ENCODE data around the gene TSPAN12.
A peak's percentile ranks its signal among the peaks of the same experiment; 100 is the strongest.
"Not testable (repeated sequence)": the region's sequence is repeated elsewhere in the genome, so short reads cannot be mapped to it uniquely, and the experiment has no call there.

TSPAN12 gene

GRCh38 chr7:120805636-120806388 lies 52.1 kb downstream of the TSPAN12 start:
- peak; percentile 52 for DNase-seq (ENCODE audit: low spot score)

GRCh38 chr7:120802751-120803150 lies 55.2 kb downstream of the TSPAN12 start:
- DNase-seq (ENCODE audit: low spot score), result no peak

DNA sequence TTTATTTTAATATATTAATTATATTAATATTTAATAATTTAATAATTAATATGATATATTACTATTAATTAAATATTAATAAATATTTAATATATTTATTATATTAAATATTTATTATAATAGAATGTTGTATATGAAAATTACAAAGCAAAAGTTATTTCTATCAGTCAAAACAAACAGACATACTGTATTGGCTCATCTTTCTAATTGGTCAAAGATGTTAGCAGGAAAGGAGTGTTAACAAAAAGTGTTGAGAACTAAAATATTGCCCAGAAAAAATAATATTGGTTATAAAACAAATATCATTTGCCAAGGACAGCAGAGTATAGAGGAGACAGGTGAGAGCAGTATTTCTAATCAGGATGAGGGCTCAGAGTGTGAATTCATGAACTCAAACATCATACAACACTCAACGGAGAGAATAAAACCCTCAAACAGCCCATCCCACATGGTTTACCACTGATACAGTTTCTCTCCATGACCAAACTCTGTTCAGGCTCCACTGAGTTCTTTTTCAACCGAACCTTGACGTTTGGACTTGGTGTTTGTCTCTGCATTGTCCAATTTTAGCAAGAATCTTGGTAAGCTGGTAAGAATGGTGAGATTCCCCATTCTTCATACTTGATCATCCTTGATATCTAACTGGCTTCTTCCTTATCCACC lies 58.0 kb downstream of the TSPAN12 start:
- DNase-seq (ENCODE audit: low spot score), result no peak

DNA sequence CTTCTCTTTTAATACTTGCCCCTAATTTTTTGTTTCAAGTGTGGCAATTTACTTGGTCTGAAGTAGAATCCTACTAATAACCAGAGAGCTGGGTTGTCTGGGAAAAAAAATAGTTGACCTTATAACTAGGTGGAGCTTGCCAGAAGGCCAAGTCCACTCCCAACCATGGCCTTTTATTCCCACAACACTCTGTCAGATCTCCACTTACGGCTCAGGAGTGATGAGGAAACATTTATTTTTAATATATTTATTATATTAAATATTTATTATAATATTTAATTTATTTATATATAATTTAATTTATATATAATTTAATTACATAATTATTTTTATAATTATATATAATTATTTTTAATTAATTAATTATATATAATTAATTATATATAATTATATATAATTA lies 58.8 kb downstream of the TSPAN12 start:
- no peak for DNase-seq (ENCODE audit: low spot score)

- no peak for DNase-seq (ENCODE audit: low spot score)
Observed at GRCh38 chr7:120797026-120797645, 60.8 kb downstream of the TSPAN12 start.

DNA sequence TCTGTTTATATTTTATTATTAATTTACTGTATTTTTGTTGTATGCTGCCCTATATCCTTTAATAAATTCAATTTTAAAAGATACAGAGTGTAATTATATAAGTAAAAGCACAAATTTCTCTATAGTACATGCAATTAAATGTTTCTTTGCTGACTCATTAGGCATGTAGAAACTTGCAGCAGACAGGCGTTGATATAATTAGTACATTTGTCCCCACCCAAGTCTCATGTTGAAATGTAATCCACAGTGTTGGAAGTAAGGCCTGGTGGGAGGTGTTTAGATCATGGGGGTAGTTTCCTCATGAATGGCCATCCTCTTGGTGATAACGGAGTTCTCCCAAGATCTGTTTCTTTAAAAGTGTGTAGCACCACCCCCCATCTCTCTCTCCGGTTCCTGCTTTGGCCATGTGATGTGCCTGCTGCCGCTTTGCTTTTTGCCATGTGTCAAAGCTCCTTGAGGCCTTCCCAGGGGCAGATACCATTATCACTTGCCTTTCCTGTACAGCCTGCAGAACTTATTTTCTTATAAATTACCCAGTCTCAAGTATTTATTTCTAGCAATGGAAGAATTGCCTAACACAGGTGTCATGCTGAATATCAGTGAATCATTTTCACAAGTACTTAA lies 63.7 kb downstream of the TSPAN12 start:
- no peak for DNase-seq (ENCODE audit: low spot score)

DNA sequence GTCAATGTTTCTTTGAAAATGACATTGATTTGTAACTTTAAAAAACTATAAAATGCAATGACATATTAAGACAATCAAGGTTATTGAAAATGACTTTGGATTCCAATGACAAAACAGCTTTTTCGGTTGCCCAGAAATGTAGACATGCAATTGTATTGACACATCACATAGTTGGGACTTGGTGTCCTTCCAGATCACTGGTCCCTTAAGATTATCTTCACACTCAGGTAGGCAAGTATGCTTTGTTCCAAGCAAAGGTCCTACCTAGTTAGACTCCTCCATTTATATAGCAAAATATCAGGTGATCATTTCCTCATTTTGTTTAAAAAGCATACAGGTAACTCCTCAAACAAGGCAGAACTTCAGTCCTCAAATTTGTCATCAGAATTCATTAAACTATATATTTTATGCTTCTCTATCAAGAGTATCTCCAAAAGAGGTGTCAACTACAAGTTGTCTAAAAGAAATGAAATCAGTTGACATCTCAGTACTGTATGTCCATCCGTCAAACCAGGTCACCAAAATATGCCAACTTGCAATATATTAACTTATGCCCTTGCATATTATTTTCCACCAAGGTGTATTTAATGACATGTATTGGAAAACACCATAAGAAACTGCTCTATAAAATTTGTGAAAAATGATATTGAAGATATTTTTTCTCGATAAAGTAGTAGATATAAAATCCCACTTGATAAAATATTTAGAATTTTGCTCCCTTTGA lies 64.6 kb downstream of the TSPAN12 start:
- DNase-seq (ENCODE audit: low spot score), result no peak

DNA sequence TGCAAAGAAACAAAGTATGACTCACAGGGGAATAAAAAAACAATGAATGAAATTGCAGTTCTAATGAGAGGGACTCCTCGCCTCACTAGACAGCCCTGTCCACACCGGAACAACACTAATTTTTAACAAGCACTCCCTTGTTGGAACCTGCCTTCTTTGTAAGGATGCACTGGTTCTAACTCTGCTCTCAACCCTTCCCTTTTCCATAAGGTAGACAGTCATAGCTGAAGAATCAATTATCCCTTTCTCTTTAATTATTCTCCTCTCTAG lies 65.1 kb downstream of the TSPAN12 start:
- no peak for DNase-seq (ENCODE audit: low spot score)

DNA sequence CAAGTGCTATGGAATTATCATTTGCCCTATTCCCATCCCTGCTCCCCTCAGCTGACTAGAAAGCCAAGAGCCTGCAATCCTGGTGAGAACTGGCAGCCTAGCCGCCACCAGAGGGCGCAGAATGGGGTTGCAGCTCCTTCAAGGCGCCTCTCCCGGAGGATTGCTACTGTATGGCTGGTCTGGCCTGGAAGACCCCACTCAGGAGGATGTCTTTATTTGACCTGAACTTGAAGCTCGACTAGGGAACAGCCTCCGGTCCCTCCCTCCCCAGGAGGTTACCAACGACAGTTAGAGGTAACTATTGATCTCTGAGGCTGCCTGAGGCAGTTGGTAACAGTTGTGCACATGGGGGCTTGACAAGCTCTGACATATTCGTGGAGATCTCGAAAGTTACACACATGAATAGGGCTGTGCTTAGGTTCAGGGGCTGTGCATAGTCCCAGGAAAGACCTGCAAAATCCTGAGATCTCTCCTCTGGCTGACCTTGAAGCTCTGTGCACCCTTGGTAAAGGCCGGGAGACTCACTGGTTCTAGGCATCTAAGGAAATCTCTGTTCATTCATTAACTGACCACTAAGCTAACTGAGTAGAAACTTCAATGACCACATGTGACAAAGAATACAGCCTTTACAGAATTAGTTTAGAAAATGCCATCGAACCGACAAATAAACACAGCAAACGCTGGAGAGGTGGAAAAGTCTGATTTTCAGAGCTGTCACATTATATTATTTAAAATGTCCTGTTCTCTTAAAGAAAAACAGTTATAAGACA lies 65.7 kb downstream of the TSPAN12 start:
- peak; percentile 68 for DNase-seq (ENCODE audit: low spot score)

DNA sequence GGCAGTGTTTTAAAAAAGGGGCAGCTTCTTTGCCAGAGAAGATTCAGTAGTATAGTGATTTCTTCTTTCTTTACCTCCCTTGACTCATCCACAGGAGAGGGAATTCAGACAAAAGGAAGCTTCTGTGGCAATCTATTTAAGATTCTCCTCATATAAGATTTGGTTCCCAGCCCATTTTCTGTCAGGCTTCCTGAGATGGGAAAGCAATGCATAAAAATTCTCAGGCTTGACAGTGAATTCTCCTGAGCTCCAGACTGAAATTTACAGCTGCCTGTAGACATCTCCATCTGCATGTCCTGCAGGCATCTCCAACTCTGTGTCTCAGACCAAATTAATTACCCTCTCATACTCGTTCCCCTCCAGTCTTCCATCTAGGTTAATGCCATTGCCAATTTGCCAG lies 72.8 kb downstream of the TSPAN12 start:
- DNase-seq (ENCODE audit: low spot score), result no peak

DNA sequence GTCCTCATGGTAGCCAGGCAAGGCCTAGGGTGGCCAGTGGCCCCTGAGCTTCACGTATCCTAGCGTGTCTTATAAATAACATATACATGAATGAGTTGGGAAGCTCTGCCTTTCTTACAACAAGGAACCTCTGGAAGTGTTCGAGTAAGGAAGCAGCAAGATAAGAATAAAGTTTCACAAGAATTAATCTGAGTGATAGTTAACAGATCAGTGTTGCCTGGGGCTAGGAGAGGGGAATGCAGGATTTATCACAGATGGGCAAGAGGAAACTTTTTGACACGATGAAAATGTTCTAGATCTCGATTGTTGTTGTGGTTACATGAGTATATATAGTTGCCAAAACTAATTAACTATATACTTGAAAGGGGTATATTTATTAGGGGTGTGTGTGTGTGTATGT lies 74.2 kb downstream of the TSPAN12 start:
- DNase-seq (ENCODE audit: low spot score), result no peak

DNA sequence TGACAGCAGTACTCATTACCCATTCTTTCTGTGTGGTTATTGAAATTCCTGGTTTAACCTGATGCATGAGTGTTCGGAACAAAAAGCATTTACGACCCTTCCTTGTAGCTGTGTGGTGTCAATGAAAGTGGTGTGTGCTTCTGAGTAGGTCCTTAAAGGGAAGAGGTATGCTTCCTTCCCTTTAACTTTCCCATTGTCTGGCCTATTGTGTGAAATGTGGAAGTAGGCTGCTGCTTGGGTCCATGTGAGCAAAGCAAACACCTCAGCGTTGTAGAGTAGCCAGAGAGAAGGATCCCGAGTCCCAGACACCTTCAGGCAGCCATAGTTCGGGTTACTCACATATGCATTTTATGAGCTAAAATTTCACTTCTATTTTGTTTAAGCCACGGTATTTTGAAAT lies 74.7 kb downstream of the TSPAN12 start:
- no peak for DNase-seq (ENCODE audit: low spot score)

DNA sequence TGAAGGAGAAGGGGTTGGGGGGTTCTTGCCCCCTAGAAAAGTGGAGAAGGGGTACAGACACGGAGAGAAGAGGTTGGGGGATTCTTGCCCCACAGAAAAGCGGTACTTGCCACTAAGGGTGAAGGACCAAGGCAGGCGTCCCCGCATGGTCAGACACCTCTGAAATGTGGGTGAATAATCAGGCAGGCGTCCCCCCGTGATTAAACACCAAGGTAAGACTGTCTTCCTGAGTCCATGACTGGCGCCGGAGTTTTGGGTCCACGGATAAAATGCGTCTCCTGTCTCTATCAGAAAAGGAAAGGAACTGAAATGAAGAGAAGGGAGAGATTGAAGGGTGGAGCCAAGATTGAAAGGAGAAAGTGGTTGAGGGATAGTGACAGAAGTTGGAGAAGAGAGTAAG lies 76.0 kb downstream of the TSPAN12 start:
- DNase-seq (ENCODE audit: low spot score), result not testable (repeated sequence)

- DNase-seq (ENCODE audit: low spot score), result no peak
Observed at GRCh38 chr7:120780938-120781337, 77.0 kb downstream of the TSPAN12 start.

- not testable (repeated sequence) for DNase-seq (ENCODE audit: low spot score)
Observed at GRCh38 chr7:120780451-120780850, 77.5 kb downstream of the TSPAN12 start.

- not testable (repeated sequence) for DNase-seq (ENCODE audit: low spot score)
Observed at GRCh38 chr7:120779078-120779477, 78.9 kb downstream of the TSPAN12 start.

DNA sequence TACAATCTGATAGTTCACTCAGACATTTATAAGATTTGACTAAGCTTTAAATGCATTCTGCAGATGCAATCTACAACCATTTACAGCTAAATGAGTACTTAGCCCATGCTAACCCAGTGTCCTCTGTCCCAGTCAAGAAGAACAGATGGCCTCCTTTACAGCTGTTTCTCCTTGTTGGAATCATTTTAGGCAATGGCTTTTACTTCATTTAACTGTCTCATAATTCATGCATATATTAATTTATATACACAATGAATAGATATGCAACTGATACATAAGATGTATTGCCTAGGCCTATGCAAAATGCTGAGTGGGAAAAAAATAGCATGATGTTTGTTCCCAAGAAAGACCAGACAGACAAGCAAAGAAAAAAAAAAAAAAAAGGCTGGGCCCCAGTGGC lies 82.2 kb downstream of the TSPAN12 start:
- no peak for DNase-seq (ENCODE audit: low spot score)

GRCh38 chr7:120774481-120774880 lies 83.5 kb downstream of the TSPAN12 start:
- DNase-seq (ENCODE audit: low spot score), result no peak

DNA sequence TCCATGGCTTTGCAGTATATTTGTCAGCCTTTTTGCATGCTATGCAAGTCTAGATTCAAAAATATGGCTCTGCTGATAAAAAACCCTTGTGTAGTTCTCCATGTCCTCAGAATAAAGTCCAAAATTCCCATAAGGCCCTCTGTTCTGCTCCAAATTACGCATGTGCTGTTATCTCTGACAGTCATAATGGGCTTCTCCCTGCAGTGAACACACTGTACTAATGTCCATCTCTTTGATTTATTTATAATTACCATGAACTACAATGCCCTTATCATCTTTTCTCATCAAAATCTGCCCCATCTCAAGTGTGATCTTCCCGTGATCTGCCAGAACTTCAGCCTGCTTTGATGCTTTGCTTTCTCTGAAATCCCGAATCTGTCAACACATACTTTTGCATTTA lies 87.7 kb downstream of the TSPAN12 start:
- DNase-seq (ENCODE audit: low spot score), result no peak

GRCh38 chr7:120760851-120761250 lies 97.1 kb downstream of the TSPAN12 start:
- no peak for DNase-seq (ENCODE audit: low spot score)

GRCh38 chr7:120760050-120760449 lies 97.9 kb downstream of the TSPAN12 start:
- DNase-seq (ENCODE audit: low spot score), result no peak

GRCh38 chr7:120743128-120743527 lies 114.8 kb downstream of the TSPAN12 start:
- no peak for DNase-seq (ENCODE audit: low spot score)
